Peyer's patch (tissue), 4 donors: Measurements from ENCODE around the gene ZFHX3.

Source experiments
- POLR2A ChIP-seq, 2 donors: fragments of 450-650 bp; IDR thresholded peaks; one replicate each; pipeline ENCODE4 v1.5.1; 2017; ENCODE audit warnings: antibody characterized with exemption in 2 of 2, mild to moderate bottlenecking in 2 of 2, moderate library complexity in 2 of 2
- TF ChIP-seq, protein P1 (sequence below), 6 experiments: fragments of 450-650 bp in 4 of 6; fragments of 200-600 bp in 2 of 6; sonication (generic) in 1 of 6; IDR thresholded peaks; one replicate each; pipeline ENCODE4 v1.5.1; 2017 to 2019; ENCODE audit warnings: antibody characterized with exemption in 6 of 6, mild to moderate bottlenecking in 3 of 6, moderate library complexity in 1 of 6

DNA sequence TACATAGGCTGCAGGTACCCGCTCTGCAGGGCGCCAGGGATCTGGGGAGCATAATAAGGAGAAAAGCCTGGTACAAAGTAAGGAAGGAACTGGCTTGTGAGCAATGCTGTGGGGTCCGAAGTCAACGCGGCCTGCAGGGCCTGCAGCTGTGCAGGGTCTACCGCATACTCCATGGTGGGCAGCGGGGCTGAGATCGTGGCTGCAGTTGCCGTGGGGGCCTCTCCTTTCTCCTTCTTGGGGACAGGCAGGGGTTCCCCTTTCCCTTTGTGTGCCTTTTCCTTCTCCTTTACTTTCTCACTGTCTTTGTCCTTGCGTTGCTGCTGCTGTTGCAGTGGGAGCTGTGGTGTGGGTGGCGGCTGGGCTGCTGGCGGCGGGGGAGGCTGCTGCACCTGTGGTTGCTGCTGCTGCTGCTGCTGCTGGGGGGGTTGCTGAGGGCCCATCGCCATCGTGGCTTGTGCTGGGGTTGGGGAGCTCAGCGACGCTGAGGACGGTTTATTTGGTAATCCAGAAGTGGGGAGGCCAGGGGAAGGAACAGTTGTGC, 259.6 kb downstream of the ZFHX3 start:
- no peak for TF ChIP-seq POLR2A (IDR thresholded peaks at IDR 0.05)
- TF ChIP-seq, protein P1, sequence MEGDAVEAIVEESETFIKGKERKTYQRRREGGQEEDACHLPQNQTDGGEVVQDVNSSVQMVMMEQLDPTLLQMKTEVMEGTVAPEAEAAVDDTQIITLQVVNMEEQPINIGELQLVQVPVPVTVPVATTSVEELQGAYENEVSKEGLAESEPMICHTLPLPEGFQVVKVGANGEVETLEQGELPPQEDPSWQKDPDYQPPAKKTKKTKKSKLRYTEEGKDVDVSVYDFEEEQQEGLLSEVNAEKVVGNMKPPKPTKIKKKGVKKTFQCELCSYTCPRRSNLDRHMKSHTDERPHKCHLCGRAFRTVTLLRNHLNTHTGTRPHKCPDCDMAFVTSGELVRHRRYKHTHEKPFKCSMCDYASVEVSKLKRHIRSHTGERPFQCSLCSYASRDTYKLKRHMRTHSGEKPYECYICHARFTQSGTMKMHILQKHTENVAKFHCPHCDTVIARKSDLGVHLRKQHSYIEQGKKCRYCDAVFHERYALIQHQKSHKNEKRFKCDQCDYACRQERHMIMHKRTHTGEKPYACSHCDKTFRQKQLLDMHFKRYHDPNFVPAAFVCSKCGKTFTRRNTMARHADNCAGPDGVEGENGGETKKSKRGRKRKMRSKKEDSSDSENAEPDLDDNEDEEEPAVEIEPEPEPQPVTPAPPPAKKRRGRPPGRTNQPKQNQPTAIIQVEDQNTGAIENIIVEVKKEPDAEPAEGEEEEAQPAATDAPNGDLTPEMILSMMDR (IDR thresholded peaks at IDR 0.05), result no peak
